ENCODE data around the gene DZIP3.
"Not testable (repeated sequence)": the region's sequence is repeated elsewhere in the genome, so short reads cannot be mapped to it uniquely, and the experiment has no call there.

The DZIP3 gene

GRCh38 chr3:108605028-108605427, 15.5 kb downstream of the DZIP3 start:
- H3K36me3 ChIP-seq (ENCODE audit: insufficient read depth, low read length), result no peaks in the 10 kb centered on the region
- TF ChIP-seq FOXP2 (optimal IDR thresholded peaks at IDR 0.05; ENCODE audit: control extremely low read depth, extremely low read length, insufficient read depth), result no peak
- TF ChIP-seq EZH2 (IDR thresholded peaks at IDR 0.05), result no peak
- TF ChIP-seq POLR2AphosphoS5 (IDR thresholded peaks at IDR 0.05; ENCODE audit: borderline replicate concordance, low read depth, low read length), result no peak
- H3K9me3 ChIP-seq (ENCODE audit: low read depth, low read length), result no peaks in the 10 kb centered on the region; the same call in 1 of the 2 replicates
- no peak overlapping the region for H3K27ac ChIP-seq
- no peak overlapping the region for H3K9ac ChIP-seq (ENCODE audit: insufficient read length)
- H3K4me3 ChIP-seq, result no peak overlapping the region
- no peak for DNase-seq (ENCODE audit: low read depth, low spot score)

- Histone ChIP-seq H3K36me3 (ENCODE audit: insufficient read depth, low read length) (no peaks in the 10 kb centered on the region), H3K27ac (no peak overlapping the region), H3K9ac (ENCODE audit: insufficient read length) (no peak overlapping the region), H3K4me3 (no peak overlapping the region), H3K9me3 (ENCODE audit: low read depth, low read length) (no peaks in the 10 kb centered on the region; the same call in 1 of the 2 replicates)
- no peak for DNase-seq (ENCODE audit: low read depth, low spot score)
- TF ChIP-seq FOXP2 (optimal IDR thresholded peaks at IDR 0.05; ENCODE audit: control extremely low read depth, extremely low read length, insufficient read depth) (no peak), EZH2 (IDR thresholded peaks at IDR 0.05) (no peak), POLR2AphosphoS5 (IDR thresholded peaks at IDR 0.05; ENCODE audit: borderline replicate concordance, low read depth, low read length) (no peak)
Measured at GRCh38 chr3:108605491-108605890, 16.0 kb downstream of the DZIP3 start.

- Histone ChIP-seq H3K9ac (ENCODE audit: insufficient read length) (no peak overlapping the region), H3K4me3 (no peak overlapping the region), H3K36me3 (ENCODE audit: insufficient read depth, low read length) (no peaks in the 10 kb centered on the region), H3K27ac (no peak overlapping the region), H3K9me3 (ENCODE audit: low read depth, low read length) (no peaks in the 10 kb centered on the region)
- DNase-seq (ENCODE audit: low read depth, low spot score), result no peak
- TF ChIP-seq EZH2 (IDR thresholded peaks at IDR 0.05) (no peak), POLR2AphosphoS5 (IDR thresholded peaks at IDR 0.05; ENCODE audit: borderline replicate concordance, low read depth, low read length) (no peak), FOXP2 (optimal IDR thresholded peaks at IDR 0.05; ENCODE audit: control extremely low read depth, extremely low read length, insufficient read depth) (no peak)
Measured at GRCh38 chr3:108608750-108609149, 19.2 kb downstream of the DZIP3 start.

GRCh38 chr3:108610651-108611050, 21.1 kb downstream of the DZIP3 start:
- Histone ChIP-seq H3K9ac (ENCODE audit: insufficient read length) (no peak overlapping the region), H3K27ac (no peak overlapping the region), H3K4me3 (no peak overlapping the region), H3K36me3 (ENCODE audit: insufficient read depth, low read length) (no peaks in the 10 kb centered on the region), H3K9me3 (ENCODE audit: low read depth, low read length) (no peaks in the 10 kb centered on the region)
- DNase-seq (ENCODE audit: low read depth, low spot score), result no peak
- TF ChIP-seq FOXP2 (optimal IDR thresholded peaks at IDR 0.05; ENCODE audit: control extremely low read depth, extremely low read length, insufficient read depth), result no peak
- TF ChIP-seq POLR2AphosphoS5 (IDR thresholded peaks at IDR 0.05; ENCODE audit: borderline replicate concordance, low read depth, low read length), result no peak
- TF ChIP-seq EZH2 (IDR thresholded peaks at IDR 0.05), result no peak

GRCh38 chr3:108616090-108616489, 26.6 kb downstream of the DZIP3 start:
- not testable (repeated sequence) for H3K4me3 ChIP-seq; H3K9ac ChIP-seq (ENCODE audit: insufficient read length); H3K27ac ChIP-seq; H3K9me3 ChIP-seq (ENCODE audit: low read depth, low read length); H3K36me3 ChIP-seq (ENCODE audit: insufficient read depth, low read length); DNase-seq (ENCODE audit: low read depth, low spot score)

- Histone ChIP-seq H3K9me3 (ENCODE audit: low read depth, low read length) (no peaks in the 10 kb centered on the region), H3K4me3 (no peak overlapping the region), H3K27ac (no peak overlapping the region), H3K36me3 (ENCODE audit: insufficient read depth, low read length) (no peaks in the 10 kb centered on the region), H3K9ac (ENCODE audit: insufficient read length) (no peak overlapping the region)
- TF ChIP-seq POLR2AphosphoS5 (IDR thresholded peaks at IDR 0.05; ENCODE audit: borderline replicate concordance, low read depth, low read length) (no peak), EZH2 (IDR thresholded peaks at IDR 0.05) (no peak), FOXP2 (optimal IDR thresholded peaks at IDR 0.05; ENCODE audit: control extremely low read depth, extremely low read length, insufficient read depth) (no peak)
- DNase-seq (ENCODE audit: low read depth, low spot score), result no peak
Measured at GRCh38 chr3:108620250-108620649, 30.7 kb downstream of the DZIP3 start.

GRCh38 chr3:108623504-108623903, 34.0 kb downstream of the DZIP3 start:
- Histone ChIP-seq H3K9me3 (ENCODE audit: low read depth, low read length) (no peaks in the 10 kb centered on the region), H3K4me3 (no peak overlapping the region), H3K9ac (ENCODE audit: insufficient read length) (no peak overlapping the region), H3K36me3 (ENCODE audit: insufficient read depth, low read length) (no peaks in the 10 kb centered on the region), H3K27ac (no peak overlapping the region)
- no peak for DNase-seq (ENCODE audit: low read depth, low spot score)
- TF ChIP-seq POLR2AphosphoS5 (IDR thresholded peaks at IDR 0.05; ENCODE audit: borderline replicate concordance, low read depth, low read length), result no peak
- no peak for TF ChIP-seq FOXP2 (optimal IDR thresholded peaks at IDR 0.05; ENCODE audit: control extremely low read depth, extremely low read length, insufficient read depth)
- TF ChIP-seq EZH2 (IDR thresholded peaks at IDR 0.05), result no peak

GRCh38 chr3:108629974-108630373, 40.5 kb downstream of the DZIP3 start:
- no peak for TF ChIP-seq FOXP2 (optimal IDR thresholded peaks at IDR 0.05; ENCODE audit: control extremely low read depth, extremely low read length, insufficient read depth)
- no peak for TF ChIP-seq POLR2AphosphoS5 (IDR thresholded peaks at IDR 0.05; ENCODE audit: borderline replicate concordance, low read depth, low read length)
- TF ChIP-seq EZH2 (IDR thresholded peaks at IDR 0.05), result no peak
- H3K9ac ChIP-seq (ENCODE audit: insufficient read length), result no peak overlapping the region
- no peaks in the 10 kb centered on the region for H3K9me3 ChIP-seq (ENCODE audit: low read depth, low read length)
- no peak for DNase-seq (ENCODE audit: low read depth, low spot score)
- no peak overlapping the region for H3K4me3 ChIP-seq
- H3K36me3 ChIP-seq (ENCODE audit: insufficient read depth, low read length), result no peaks in the 10 kb centered on the region
- no peak overlapping the region for H3K27ac ChIP-seq

- TF ChIP-seq POLR2AphosphoS5 (IDR thresholded peaks at IDR 0.05; ENCODE audit: borderline replicate concordance, low read depth, low read length), result no peak
- no peak for TF ChIP-seq FOXP2 (optimal IDR thresholded peaks at IDR 0.05; ENCODE audit: control extremely low read depth, extremely low read length, insufficient read depth)
- no peak for TF ChIP-seq EZH2 (IDR thresholded peaks at IDR 0.05)
- no peak for DNase-seq (ENCODE audit: low read depth, low spot score)
- Histone ChIP-seq H3K36me3 (ENCODE audit: insufficient read depth, low read length) (no peaks in the 10 kb centered on the region), H3K27ac (no peak overlapping the region), H3K9me3 (ENCODE audit: low read depth, low read length) (no peaks in the 10 kb centered on the region), H3K4me3 (no peak overlapping the region), H3K9ac (ENCODE audit: insufficient read length) (no peak overlapping the region)
Measured at GRCh38 chr3:108642526-108642925, 53.0 kb downstream of the DZIP3 start.

All from SK-N-MC (cell line).